Loucy (cell line): ENCODE measurements around the gene PIBF1.

Experiments
- EZH2phosphoT487 ChIP-seq: fragments of 200-600 bp; IDR thresholded peaks from 2 replicates; pipeline ENCODE4 v1.6.1; 2018; ENCODE audit warnings: antibody characterized with exemption, mild to moderate bottlenecking, moderate library complexity, borderline replicate concordance
- TF ChIP-seq, protein P1 (sequence below): fragments of 200-600 bp; sonication (generic); conservative IDR thresholded peaks from 2 replicates; pipeline ENCODE4 v1.5.1; 2014; ENCODE audit warnings: mild to moderate bottlenecking, antibody characterized with exemption, low read length

DNA sequence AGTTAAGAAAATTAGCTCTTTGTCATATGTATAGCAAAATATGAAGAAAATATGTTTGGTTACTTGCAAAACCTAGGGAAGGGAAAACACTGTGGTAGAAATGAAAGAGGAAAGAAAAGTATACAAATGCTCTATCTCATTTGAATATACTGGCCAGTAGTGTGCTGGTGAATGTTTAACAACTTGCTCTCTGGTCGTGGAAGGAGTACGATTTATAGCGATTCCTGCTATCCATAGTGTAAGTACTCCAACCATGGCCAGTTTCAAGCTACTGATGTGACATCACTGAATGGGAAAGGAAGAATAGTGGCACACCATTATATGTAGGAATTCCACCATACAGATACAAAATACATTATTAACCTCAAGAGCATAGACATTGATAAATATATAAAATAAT, 44.9 kb upstream of the PIBF1 start:
- TF ChIP-seq, protein P1, sequence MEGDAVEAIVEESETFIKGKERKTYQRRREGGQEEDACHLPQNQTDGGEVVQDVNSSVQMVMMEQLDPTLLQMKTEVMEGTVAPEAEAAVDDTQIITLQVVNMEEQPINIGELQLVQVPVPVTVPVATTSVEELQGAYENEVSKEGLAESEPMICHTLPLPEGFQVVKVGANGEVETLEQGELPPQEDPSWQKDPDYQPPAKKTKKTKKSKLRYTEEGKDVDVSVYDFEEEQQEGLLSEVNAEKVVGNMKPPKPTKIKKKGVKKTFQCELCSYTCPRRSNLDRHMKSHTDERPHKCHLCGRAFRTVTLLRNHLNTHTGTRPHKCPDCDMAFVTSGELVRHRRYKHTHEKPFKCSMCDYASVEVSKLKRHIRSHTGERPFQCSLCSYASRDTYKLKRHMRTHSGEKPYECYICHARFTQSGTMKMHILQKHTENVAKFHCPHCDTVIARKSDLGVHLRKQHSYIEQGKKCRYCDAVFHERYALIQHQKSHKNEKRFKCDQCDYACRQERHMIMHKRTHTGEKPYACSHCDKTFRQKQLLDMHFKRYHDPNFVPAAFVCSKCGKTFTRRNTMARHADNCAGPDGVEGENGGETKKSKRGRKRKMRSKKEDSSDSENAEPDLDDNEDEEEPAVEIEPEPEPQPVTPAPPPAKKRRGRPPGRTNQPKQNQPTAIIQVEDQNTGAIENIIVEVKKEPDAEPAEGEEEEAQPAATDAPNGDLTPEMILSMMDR = no peak
- TF ChIP-seq EZH2phosphoT487 = no peak
